ENCODE measurements around the gene ZSWIM6.

DNA sequence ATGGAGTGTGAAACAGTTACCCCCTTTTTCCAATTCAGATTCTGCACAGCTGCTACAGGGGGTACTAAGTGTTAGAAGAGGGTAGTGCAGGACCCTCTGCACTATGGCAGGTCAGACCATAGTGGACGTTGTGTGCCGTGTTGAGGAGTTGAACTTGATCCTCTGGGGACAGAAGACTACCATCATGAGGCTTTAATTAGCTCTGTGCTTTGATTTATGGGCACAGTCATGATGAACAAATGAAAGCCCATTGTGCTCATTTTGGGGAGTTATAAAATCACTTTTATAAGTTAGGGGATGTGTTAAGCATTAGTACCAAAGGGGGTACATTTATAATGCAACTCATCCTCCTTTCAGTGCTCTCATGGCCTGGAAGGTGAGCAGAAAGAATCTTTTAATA, 62.7 kb downstream of the ZSWIM6 start:
- TF ChIP-seq, protein P1, sequence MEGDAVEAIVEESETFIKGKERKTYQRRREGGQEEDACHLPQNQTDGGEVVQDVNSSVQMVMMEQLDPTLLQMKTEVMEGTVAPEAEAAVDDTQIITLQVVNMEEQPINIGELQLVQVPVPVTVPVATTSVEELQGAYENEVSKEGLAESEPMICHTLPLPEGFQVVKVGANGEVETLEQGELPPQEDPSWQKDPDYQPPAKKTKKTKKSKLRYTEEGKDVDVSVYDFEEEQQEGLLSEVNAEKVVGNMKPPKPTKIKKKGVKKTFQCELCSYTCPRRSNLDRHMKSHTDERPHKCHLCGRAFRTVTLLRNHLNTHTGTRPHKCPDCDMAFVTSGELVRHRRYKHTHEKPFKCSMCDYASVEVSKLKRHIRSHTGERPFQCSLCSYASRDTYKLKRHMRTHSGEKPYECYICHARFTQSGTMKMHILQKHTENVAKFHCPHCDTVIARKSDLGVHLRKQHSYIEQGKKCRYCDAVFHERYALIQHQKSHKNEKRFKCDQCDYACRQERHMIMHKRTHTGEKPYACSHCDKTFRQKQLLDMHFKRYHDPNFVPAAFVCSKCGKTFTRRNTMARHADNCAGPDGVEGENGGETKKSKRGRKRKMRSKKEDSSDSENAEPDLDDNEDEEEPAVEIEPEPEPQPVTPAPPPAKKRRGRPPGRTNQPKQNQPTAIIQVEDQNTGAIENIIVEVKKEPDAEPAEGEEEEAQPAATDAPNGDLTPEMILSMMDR (IDR thresholded peaks at IDR 0.05), result no peak
- TF ChIP-seq SMC3 (IDR thresholded peaks at IDR 0.05) (no peak), KDM1A (IDR thresholded peaks at IDR 0.05; ENCODE audit: low read depth) (no peak), CHD4 (IDR thresholded peaks at IDR 0.05; ENCODE audit: borderline replicate concordance) (no peak), EP300 (IDR thresholded peaks at IDR 0.05) (no peak), FOSL2 (IDR thresholded peaks at IDR 0.05) (no peak), FOSL2 (CRISPR knock-in tag; IDR thresholded peaks at IDR 0.05) (no peak), ESRRA (IDR thresholded peaks at IDR 0.05; ENCODE audit: borderline replicate concordance, low read length) (no peak), POLR2A (IDR thresholded peaks at IDR 0.05; ENCODE audit: low read length) (no peak), RAD21 (conservative IDR thresholded peaks at IDR 0.05 in 1 of 2, IDR thresholded peaks at IDR 0.05 in 1 of 2) (no peak), CHD2 (IDR thresholded peaks at IDR 0.05; ENCODE audit: low read length, partially characterized antibody) (no peak), CEBPB (IDR thresholded peaks at IDR 0.05) (no peak), MAFK (IDR thresholded peaks at IDR 0.05; ENCODE audit: partially characterized antibody) (no peak)
- TF ChIP-seq, protein P2, sequence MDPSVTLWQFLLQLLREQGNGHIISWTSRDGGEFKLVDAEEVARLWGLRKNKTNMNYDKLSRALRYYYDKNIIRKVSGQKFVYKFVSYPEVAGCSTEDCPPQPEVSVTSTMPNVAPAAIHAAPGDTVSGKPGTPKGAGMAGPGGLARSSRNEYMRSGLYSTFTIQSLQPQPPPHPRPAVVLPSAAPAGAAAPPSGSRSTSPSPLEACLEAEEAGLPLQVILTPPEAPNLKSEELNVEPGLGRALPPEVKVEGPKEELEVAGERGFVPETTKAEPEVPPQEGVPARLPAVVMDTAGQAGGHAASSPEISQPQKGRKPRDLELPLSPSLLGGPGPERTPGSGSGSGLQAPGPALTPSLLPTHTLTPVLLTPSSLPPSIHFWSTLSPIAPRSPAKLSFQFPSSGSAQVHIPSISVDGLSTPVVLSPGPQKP (IDR thresholded peaks at IDR 0.05; ENCODE audit: low read depth, low read length), result no peak
